HT-29 (cell line): ENCODE data around the gene ZNF140. TPM values are rescaled to one million over a fixed set of nuclear protein-coding genes. Genes with fewer than 3 reads are reported as not detected.

Experiments used
- DNase-seq: peaks from one replicate; pipeline ENCODE4 v3.0.0-alpha.2; 2015; ENCODE audit warnings: low spot score
- total RNA-seq: library from RNA; depleted of rRNA; stranded (reverse); fragments of >200 nt; shearing (Covaris generic); gene quantifications from 2 replicates; pipeline ENCODE4 v1.2.3, GENCODE V29; 2014; rRNA removed

The ZNF140 gene
- total RNA-seq, 1 experiment from 2014 or later = 15.1 TPM

DNA sequence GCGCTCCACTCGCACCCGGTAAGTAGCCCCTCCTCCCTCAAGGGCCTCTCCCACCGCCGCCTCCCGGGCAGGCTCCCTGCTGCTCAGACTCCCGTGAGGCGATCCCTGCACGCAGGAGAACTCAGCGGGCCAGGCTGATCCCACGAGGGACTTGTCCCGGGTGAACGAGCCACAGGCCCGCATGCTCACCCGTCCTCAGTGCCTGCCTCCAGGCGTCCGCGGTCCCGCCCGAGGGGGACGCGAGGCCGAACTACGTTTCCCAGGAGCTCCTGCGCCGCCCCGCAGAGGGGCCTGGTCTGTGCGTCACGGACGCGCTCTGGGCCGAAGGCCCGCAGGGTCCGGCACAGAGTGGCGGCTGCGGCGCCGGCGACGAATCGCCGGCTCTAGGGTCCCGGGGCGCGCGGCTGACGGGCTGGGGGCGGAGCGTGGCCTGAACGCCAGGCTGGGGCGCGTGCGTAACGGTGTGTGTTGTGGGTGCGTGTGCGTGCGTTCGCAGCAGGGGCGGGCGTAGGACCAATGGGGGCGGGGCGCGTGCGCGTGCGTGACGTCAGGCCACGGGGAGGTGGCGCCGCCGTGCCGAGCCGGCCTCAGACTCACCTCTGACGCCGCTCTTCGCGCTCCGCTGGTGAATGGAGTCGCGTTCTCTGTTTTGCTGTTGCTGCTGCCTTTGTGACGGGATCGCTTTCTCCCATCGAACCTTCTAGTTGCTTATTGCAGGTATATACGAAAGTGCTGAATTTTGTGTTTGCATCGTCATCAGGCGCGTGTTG is 49.5 kb downstream of the ZNF140 start, which contains the start of the genes ZNF10 and ZNF891:
Gene ZNF10, plus strand, starts transcription at position 590 of the 770 bp plus-strand sequence. CDS start 13,866 bp downstream, outside the sequence.
Gene ZNF891, minus strand, starts transcription at position 237 of the 770 bp plus-strand sequence. CDS start 8,356 bp downstream, outside the sequence.
- DNase-seq = peak; percentile 94

DNA sequence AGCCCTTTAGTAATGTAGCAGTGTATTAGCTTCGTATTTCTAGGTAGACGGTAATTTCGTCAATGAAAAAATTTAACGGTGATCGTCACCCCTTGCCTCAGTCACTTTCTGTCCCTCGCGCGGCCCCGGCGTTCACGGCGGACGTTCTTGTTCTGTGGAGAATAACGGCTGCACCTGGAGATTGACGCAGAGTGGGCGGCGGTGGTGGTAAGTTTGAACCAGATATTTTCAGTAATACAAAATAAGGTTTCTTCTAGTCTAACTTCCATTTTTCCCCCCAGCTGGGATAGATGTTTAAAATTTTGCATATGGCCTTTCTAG is 50.0 kb downstream of the ZNF140 start:
- DNase-seq = no peak

DNA sequence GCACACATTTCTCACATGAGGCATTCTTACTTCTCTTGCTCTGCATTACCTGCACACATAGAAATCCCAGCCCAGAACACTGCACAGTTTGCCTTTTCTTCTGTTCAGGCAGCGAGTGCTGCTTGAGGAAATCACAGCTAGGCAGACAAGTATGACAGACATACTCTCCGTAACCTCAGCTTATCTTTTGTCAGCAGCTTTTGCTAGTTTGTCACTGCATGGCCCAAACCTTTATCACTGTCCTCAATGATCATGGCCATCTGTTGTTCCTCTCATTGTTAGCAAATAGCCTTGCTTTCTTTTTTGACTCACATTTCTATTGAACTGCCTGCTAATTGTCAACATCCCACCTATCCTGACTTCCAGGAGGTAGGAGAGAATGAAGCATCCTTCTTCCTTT is 55.0 kb downstream of the ZNF140 start:
- DNase-seq = no peak

DNA sequence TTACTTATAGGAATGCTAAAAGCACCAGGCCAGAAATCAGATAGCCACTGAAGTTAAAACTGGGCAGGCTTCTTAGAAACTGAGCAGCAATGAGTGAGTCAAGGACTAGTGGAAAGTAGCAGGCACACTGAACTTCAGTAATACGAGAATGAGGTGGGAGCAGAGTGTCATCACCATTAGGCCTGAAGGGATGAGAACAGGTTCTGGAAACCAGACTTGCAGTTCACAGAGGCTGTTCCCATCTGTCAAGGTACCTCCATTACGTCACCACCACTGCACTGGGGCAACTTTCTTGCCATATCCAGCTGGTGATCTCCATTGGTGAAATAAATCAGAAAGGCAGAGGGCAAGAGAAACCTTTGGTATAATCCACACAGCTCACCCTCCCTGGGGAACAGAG is 65.3 kb downstream of the ZNF140 start:
- no peak for DNase-seq

DNA sequence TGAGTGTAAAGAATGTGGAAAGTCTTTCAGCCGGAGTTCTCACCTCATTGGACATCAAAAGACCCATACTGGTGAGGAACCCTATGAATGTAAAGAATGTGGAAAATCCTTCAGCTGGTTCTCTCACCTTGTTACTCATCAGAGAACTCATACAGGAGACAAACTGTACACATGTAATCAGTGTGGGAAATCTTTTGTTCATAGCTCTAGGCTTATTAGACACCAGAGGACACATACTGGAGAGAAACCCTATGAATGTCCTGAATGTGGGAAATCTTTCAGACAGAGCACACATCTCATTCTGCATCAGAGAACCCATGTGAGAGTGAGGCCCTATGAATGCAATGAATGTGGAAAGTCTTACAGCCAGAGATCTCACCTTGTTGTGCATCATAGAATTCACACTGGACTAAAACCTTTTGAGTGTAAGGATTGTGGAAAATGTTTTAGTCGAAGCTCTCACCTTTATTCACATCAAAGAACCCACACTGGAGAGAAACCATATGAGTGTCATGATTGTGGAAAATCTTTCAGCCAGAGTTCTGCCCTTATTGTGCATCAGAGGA is 75.5 kb downstream of the ZNF140 start:
- DNase-seq = no peak

Other genes with a start within 250 kb of the ZNF140 start
- 7.8 and 8.0 TPM in 2 replicates for gene CHFR, start 193.3 kb upstream of the ZNF140 start, total RNA-seq
- not detected in 2 replicates for gene ZNF605, start 124.6 kb upstream of the ZNF140 start, total RNA-seq
- gene ZNF26, start 94.6 kb upstream of the ZNF140 start, total RNA-seq = 16.9 and 21.4 TPM in 2 replicates
- gene ZNF84, start 43.4 kb upstream of the ZNF140 start, total RNA-seq = 4.5 and 5.9 TPM in 2 replicates
- gene ZNF891, start 49.4 kb downstream of the ZNF140 start, total RNA-seq = 0.50 and 0.61 TPM in 2 replicates
- 1.2 and 2.5 TPM in 2 replicates for gene ZNF10, start 49.7 kb downstream of the ZNF140 start, total RNA-seq
- 8.9 and 21.8 TPM in 2 replicates for gene ZNF268, start 100.6 kb downstream of the ZNF140 start, total RNA-seq
- gene ANHX, start 155.0 kb downstream of the ZNF140 start, total RNA-seq = not detected in 2 replicates